ENCODE data around the gene DOCK2.

DNA sequence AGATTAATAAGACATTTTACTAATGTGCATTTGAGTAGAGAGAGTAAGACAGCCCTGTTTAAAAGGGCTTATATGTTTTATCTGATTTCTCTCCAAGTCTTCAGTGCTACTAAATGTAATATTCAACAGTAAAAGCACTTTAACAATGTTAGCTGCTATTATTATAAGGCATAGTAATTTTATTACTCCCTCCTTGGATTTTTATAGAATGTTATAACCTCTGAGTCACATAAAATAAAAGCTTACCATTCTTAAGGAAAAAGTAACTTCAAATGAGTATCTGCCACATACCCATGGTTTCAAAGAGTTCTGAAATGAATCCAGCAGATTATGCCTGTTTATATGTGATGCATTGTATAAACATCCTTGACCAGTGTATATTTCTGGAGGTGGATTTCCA lies 34.5 kb upstream of the DOCK2 start:
- TF ChIP-seq, protein P1, sequence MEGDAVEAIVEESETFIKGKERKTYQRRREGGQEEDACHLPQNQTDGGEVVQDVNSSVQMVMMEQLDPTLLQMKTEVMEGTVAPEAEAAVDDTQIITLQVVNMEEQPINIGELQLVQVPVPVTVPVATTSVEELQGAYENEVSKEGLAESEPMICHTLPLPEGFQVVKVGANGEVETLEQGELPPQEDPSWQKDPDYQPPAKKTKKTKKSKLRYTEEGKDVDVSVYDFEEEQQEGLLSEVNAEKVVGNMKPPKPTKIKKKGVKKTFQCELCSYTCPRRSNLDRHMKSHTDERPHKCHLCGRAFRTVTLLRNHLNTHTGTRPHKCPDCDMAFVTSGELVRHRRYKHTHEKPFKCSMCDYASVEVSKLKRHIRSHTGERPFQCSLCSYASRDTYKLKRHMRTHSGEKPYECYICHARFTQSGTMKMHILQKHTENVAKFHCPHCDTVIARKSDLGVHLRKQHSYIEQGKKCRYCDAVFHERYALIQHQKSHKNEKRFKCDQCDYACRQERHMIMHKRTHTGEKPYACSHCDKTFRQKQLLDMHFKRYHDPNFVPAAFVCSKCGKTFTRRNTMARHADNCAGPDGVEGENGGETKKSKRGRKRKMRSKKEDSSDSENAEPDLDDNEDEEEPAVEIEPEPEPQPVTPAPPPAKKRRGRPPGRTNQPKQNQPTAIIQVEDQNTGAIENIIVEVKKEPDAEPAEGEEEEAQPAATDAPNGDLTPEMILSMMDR (IDR thresholded peaks at IDR 0.05), result no peak
- TF ChIP-seq POLR2AphosphoS5 (IDR thresholded peaks at IDR 0.05; ENCODE audit: low read depth, low read length) (no peak), SIN3A (IDR thresholded peaks at IDR 0.05; ENCODE audit: borderline replicate concordance, insufficient read depth, low read depth, low read length) (no peak), TCF7L2 (IDR thresholded peaks at IDR 0.05; ENCODE audit: low read depth, low read length) (peak; percentile 33; the same call in 1 of the 2 replicates)
- TF ChIP-seq, protein P2, sequence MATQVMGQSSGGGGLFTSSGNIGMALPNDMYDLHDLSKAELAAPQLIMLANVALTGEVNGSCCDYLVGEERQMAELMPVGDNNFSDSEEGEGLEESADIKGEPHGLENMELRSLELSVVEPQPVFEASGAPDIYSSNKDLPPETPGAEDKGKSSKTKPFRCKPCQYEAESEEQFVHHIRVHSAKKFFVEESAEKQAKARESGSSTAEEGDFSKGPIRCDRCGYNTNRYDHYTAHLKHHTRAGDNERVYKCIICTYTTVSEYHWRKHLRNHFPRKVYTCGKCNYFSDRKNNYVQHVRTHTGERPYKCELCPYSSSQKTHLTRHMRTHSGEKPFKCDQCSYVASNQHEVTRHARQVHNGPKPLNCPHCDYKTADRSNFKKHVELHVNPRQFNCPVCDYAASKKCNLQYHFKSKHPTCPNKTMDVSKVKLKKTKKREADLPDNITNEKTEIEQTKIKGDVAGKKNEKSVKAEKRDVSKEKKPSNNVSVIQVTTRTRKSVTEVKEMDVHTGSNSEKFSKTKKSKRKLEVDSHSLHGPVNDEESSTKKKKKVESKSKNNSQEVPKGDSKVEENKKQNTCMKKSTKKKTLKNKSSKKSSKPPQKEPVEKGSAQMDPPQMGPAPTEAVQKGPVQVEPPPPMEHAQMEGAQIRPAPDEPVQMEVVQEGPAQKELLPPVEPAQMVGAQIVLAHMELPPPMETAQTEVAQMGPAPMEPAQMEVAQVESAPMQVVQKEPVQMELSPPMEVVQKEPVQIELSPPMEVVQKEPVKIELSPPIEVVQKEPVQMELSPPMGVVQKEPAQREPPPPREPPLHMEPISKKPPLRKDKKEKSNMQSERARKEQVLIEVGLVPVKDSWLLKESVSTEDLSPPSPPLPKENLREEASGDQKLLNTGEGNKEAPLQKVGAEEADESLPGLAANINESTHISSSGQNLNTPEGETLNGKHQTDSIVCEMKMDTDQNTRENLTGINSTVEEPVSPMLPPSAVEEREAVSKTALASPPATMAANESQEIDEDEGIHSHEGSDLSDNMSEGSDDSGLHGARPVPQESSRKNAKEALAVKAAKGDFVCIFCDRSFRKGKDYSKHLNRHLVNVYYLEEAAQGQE (IDR thresholded peaks at IDR 0.05; ENCODE audit: insufficient read depth in 1 of 2, low read depth in 2 of 2, low read length in 1 of 2), result no peak
